OCI-LY3 (cell line): ENCODE data around the gene CDC14A.

Experiments used
- EZH2phosphoT487 ChIP-seq: fragments of 200-600 bp; shearing (Covaris generic); IDR thresholded peaks from 2 replicates; pipeline ENCODE4 v1.6.1; 2018; ENCODE audit warnings: antibody characterized with exemption, mixed run types, low read depth
- TF ChIP-seq, protein P1 (sequence below): fragments of 200-600, 300-600 bp; sonication (generic); IDR thresholded peaks from 2 replicates; pipeline ENCODE4 v1.5.1; 2014; ENCODE audit warnings: antibody characterized with exemption, low read length, low read depth

DNA sequence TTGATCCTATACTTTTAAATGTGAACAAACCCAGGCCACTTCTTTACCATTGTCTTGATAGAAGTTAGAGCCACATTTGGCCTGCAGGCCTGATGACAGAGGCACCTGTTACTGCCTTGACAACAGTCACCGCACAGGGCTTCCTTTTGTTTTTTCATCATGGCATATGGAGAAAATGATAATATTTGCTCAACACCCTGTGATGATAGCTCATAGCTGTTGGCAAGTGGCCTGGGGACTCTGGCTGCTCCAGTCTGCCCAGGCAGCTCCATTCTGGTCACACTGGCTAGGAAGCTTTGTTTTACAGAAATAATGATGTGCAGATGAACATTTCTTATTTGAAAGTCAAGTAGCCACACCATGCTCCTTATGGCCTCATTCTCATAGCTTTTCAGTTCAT is 96.1 kb downstream of the CDC14A start:
- TF ChIP-seq, protein P1, sequence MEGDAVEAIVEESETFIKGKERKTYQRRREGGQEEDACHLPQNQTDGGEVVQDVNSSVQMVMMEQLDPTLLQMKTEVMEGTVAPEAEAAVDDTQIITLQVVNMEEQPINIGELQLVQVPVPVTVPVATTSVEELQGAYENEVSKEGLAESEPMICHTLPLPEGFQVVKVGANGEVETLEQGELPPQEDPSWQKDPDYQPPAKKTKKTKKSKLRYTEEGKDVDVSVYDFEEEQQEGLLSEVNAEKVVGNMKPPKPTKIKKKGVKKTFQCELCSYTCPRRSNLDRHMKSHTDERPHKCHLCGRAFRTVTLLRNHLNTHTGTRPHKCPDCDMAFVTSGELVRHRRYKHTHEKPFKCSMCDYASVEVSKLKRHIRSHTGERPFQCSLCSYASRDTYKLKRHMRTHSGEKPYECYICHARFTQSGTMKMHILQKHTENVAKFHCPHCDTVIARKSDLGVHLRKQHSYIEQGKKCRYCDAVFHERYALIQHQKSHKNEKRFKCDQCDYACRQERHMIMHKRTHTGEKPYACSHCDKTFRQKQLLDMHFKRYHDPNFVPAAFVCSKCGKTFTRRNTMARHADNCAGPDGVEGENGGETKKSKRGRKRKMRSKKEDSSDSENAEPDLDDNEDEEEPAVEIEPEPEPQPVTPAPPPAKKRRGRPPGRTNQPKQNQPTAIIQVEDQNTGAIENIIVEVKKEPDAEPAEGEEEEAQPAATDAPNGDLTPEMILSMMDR: no peak
- TF ChIP-seq EZH2phosphoT487: no peak
